Aorta (tissue), 5 donors: ENCODE measurements around the gene RGS9BP. TPM values are rescaled to one million over a fixed set of nuclear protein-coding genes. Genes with fewer than 3 reads are reported as not detected.

Experiments
- ATAC-seq: fragments of 200-7000 bp; cut with Tn5 transposase; one replicate; pipeline ENCODE4 v1.9.1; 2022; ENCODE audit warnings: moderate library complexity; ENCODE audit not compliant: low FRiP score
- DNase-seq, 2 donors: peaks; one replicate each; pipeline ENCODE4 v3.0.0-alpha.2; 2020
- H3K27ac ChIP-seq, 2 donors: one replicate each; pipeline ENCODE4 v1.5.1; 2013; ENCODE audit warnings: low read length in 2 of 2, mild to moderate bottlenecking in 2 of 2, moderate library complexity in 2 of 2, control low read depth in 1 of 2, inconsistent platforms in 1 of 2, low read depth in 1 of 2
- H3K27me3 ChIP-seq, 2 donors: one replicate each; pipeline ENCODE4 v1.6.1; 2013; ENCODE audit warnings: control low read depth in 1 of 2, low read length in 1 of 2, mild to moderate bottlenecking in 1 of 2, moderate library complexity in 1 of 2; ENCODE audit not compliant: insufficient read depth in 2 of 2, control insufficient read depth in 1 of 2
- H3K36me3 ChIP-seq, 2 donors: one replicate each; pipeline ENCODE4 v1.6.1; 2013; ENCODE audit warnings: control low read depth in 1 of 2, low read length in 1 of 2, mild to moderate bottlenecking in 1 of 2; ENCODE audit not compliant: insufficient read depth in 2 of 2, control insufficient read depth in 1 of 2
- H3K4me1 ChIP-seq, 2 donors: one replicate each; pipeline ENCODE4 v1.6.1; 2013; ENCODE audit warnings: low read length in 2 of 2, control low read depth in 1 of 2, mild to moderate bottlenecking in 1 of 2, moderate library complexity in 1 of 2; ENCODE audit not compliant: insufficient read depth in 2 of 2, control insufficient read depth in 1 of 2
- H3K4me3 ChIP-seq, 2 donors: one replicate each; pipeline ENCODE4 v1.5.1; 2013; ENCODE audit warnings: low read length in 2 of 2, control low read depth in 1 of 2, mild to moderate bottlenecking in 1 of 2
- H3K9me3 ChIP-seq: one replicate; pipeline ENCODE4 v1.6.1; 2013; ENCODE audit warnings: mild to moderate bottlenecking, low read length; ENCODE audit not compliant: control insufficient read depth
- WGBS, 2 donors: extraction: QIAGEN DNeasy Blood & Tissue Kit; methylation state at CpG; one replicate each; pipeline ENCODE4 v1.1.7; 2013; 5-methylcytosine and 5-hydroxymethylcytosine counted together
- intact Hi-C, 2 donors: fragments of 100-400 bp; cut with DNase I; formaldehyde crosslinking; loops; one replicate each; pipeline versions ENCODE4 v1.14.2 to v1.15.0; 2022
- polyA plus RNA-seq, 2 donors: library from polyadenylated mRNA; stranded (reverse); fragments of 200-250 nt; gene quantifications; one replicate each; pipeline ENCODE4 v1.2.3, GENCODE V29; 2013
- total RNA-seq, 2 donors: library from RNA; stranded (reverse); fragmentation: NEBNext Ultra II Directional; extraction: Animal tissue kit (Norgen Biotek cat#: 25700); gene quantifications; one replicate each; pipeline ENCODE4 v1.2.1, GENCODE V29; 2021
- donor health status: healthy with polysubstance abuse.
- donor health status: Bipolar disorder and iron deficiency.
- donor health status: DM: no; HTN: no; CAD: no.
- donor health status: DM: no; HTN: no; CAD: no.
- donor health status: DM: yes; HTN: yes; CAD: no.

Gene RGS9BP
- total and polyA plus RNA-seq, 4 donors = 0.25 TPM; not detected in 3

DNA sequence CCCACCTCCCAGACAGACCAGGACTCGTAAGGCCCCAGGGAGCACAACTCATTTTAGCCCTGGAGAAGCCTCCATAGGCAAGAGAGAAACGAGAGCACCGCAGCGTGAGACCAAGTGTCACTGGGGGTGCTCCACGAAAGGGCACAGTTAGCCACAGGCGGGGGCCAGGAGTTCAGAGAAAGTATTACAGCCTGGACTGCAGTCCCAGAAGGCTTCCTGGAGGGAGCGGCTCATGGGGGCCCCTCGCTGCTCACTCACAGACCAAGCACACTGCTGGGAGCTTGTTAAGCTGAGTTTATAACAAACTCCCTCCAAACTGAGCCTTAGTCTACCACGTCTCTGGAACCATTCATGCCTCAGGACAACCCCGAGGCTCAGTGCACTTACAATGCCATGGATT lies 17.1 kb upstream of the RGS9BP start:
- 85% methylated on average over 10 of the region's 10 CpGs for WGBS, 2 donors
- intact Hi-C loops = no loop called here
- DNase-seq = no peak
- Histone ChIP-seq H3K27ac (no peak overlapping the region), H3K9me3 (no peaks in the 10 kb centered on the region), H3K36me3 (no peaks in the 10 kb centered on the region), H3K27me3 (no peaks in the 10 kb centered on the region), H3K4me3 (no peak overlapping the region), H3K4me1 (no peaks in the 10 kb centered on the region)
- ATAC-seq = no peak

DNA sequence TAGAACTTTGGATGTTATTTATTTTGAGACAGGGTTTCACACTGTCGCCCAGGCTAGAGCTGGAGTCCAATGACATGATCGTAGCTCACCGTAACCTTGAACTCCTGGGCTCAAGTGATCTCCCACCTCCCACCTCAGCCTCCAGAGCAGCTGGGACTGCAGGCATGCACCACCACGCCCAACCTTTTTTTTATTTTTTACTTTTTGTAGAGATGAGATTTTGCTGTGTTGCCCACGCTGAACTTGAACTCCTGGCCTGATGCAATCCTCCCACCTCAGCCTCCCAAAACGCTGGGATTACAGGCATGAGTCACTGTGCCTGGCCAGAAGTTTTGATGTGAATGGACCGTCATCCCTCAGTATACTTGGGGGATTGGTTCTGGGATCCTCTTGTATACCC lies 14.3 kb upstream of the RGS9BP start:
- no peak for ATAC-seq
- no peak for DNase-seq
- H3K4me1 ChIP-seq = no peaks in the 10 kb centered on the region
- H3K4me3 ChIP-seq = no peak overlapping the region
- WGBS, 2 donors = 90 to 91% methylated on average over 7 of the region's 7 CpGs
- H3K36me3 ChIP-seq = no peaks in the 10 kb centered on the region
- no peaks in the 10 kb centered on the region for H3K27me3 ChIP-seq
- H3K9me3 ChIP-seq = no peaks in the 10 kb centered on the region
- intact Hi-C loops = no loop called here
- H3K27ac ChIP-seq = no peak overlapping the region

DNA sequence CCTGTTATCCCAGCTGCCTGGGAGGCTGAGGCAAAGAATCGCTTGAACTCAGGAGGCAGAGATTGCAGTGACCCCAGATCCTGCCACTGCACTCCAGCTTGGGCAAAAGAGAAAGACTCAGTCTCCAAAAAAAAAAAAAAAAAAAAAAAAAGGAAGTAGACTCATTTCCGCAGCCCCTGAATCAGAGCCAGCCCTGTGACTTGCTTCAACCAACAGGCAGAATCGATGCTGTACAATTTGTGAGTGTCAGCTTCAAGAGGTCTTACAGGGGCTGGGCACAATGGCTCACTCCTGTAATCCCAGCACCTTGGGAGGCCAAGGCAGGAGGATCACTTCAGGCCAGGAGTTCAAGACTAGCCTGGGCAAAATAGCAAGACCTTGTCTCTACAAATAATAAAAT lies 13.5 kb upstream of the RGS9BP start:
- H3K4me1 ChIP-seq = no peaks in the 10 kb centered on the region
- WGBS, 2 donors = 48 to 51% methylated on average over 3 of the region's 3 CpGs
- no peaks in the 10 kb centered on the region for H3K9me3 ChIP-seq

DNA sequence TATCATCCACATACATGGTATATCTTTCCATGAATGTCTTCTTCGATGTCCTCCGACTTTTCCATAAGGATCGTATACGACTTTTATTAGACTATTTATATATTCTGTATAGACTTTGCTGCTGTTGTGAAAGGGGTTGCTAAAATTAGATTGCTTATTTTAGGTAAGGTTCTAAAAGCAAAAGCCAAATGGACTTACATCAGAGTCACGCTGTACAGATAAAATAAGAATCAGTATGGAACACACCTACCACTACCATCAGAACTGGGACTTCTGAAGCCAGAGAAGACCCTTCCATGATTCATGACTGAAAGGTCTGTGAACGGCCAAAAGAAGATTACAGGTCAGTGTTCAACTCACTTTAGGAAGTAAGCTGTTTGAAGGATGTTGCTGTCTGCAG lies 9.6 kb upstream of the RGS9BP start:
- no peak for DNase-seq
- Histone ChIP-seq H3K27ac (no peak overlapping the region), H3K9me3 (no peaks in the 10 kb centered on the region), H3K36me3 (no peaks in the 10 kb centered on the region), H3K27me3 (no peaks in the 10 kb centered on the region), H3K4me3 (no peak overlapping the region), H3K4me1 (no peaks in the 10 kb centered on the region)
- intact Hi-C loops = no loop called here
- WGBS, 2 donors = 77 to 83% methylated on average over 6 of the region's 6 CpGs
- ATAC-seq = no peak

More for the DNA sequence above, 13.5 kb upstream of the RGS9BP start:
- DNase-seq (peak in 1 of 2 donors; percentile 63), ATAC-seq (no peak)
- Histone ChIP-seq H3K36me3 (no peaks in the 10 kb centered on the region), H3K27me3 (no peaks in the 10 kb centered on the region), H3K27ac (no peak overlapping the region), H3K4me3 (no peak overlapping the region)
- intact Hi-C loops = no loop called here

DNA sequence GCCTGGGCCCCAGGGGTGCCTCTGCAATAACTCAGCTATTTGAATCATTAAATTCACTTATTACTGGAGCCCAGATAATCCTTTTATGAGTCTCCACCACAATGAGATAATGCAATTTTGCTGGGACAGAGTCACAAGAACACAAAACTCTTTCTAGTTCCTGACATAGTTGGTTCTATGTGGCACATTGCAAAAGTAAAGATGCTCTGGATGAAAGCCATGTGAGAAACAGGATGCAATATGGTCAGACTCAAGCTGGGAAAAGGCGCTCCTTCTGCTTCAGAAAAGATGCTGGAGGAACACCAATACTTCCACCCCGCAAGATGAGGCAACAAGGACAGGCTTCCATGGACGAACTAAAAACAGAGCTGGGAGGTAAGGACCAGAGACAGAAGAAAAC lies 6.3 kb upstream of the RGS9BP start:
- no peak for DNase-seq
- no peaks in the 10 kb centered on the region for H3K9me3 ChIP-seq
- no peaks in the 10 kb centered on the region for H3K4me1 ChIP-seq
- intact Hi-C loops = no loop called here
- H3K27ac ChIP-seq = no peak overlapping the region
- H3K27me3 ChIP-seq = no peaks in the 10 kb centered on the region
- no peak for ATAC-seq
- no peaks in the 10 kb centered on the region for H3K36me3 ChIP-seq
- 95% methylated on average over 3 of the region's 3 CpGs for WGBS, 2 donors
- no peak overlapping the region for H3K4me3 ChIP-seq

DNA sequence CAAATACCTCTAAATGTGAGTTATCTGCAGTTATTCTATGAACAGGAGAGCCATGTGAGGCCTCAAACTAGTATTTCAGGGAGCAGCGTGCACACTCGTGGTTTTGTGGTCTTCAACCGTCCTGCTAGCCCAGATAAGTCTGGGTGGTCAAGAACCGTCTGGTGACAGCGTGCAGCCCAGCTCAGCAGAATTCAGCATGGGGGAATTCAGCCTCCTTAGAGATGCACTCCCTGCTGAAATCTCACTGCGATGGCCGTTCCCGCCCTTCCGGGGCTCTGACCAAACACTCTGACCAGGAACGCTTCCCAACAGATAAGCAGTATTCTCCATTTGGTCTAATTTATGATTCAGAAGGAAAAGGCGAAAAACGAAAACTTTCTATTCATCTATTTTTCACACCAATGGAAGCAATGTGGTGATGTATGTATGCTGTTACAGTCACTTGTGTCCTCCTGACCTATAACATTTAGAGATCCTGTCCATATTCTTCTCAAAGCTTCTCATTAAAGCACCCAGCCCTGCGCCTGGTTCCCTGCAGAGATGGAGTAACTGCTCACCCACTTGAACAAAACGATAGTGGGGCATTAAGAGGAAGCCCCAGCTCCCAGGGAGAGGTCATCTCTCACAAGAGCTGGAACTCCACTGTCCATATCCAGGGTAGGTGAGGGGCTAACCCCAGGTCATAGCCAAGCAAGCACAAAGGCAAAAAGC lies 3.6 kb upstream of the RGS9BP start:
- 85 to 86% methylated on average over 14 of the region's 14 CpGs for WGBS, 2 donors
- ATAC-seq (no peak), DNase-seq (no peak)
- Histone ChIP-seq H3K36me3 (no peaks in the 10 kb centered on the region), H3K27me3 (no peaks in the 10 kb centered on the region), H3K27ac (no peak overlapping the region), H3K4me1 (no peaks in the 10 kb centered on the region), H3K9me3 (no peaks in the 10 kb centered on the region), H3K4me3 (no peak overlapping the region)
- intact Hi-C loops = loop anchor here in 1 of 2 donors (10.0 kb wide), 2 partner anchors 303 to 327 kb away; partner anchors contain the start of genes CEP89, FAAP24 and ZNF507

- 89 to 92% methylated on average over 3 of the region's 3 CpGs for WGBS, 2 donors
- Histone ChIP-seq H3K27me3 (no peaks in the 10 kb centered on the region), H3K36me3 (no peaks in the 10 kb centered on the region), H3K27ac (no peak overlapping the region), H3K9me3 (no peaks in the 10 kb centered on the region), H3K4me1 (no peaks in the 10 kb centered on the region), H3K4me3 (no peak overlapping the region)
- no peak for ATAC-seq
- no peak for DNase-seq
- intact Hi-C loops = loop anchor here in 1 of 2 donors (10.0 kb wide), 2 partner anchors 302 to 328 kb away; partner anchors contain the start of genes CEP89, FAAP24 and ZNF507
Observed at GRCh38 chr19:32672841-32673240, 2.8 kb upstream of the RGS9BP start.

GRCh38 chr19:32673573-32673972 lies 2.1 kb upstream of the RGS9BP start:
- no peaks in the 10 kb centered on the region for H3K4me1 ChIP-seq
- intact Hi-C loops = loop anchor here in 1 of 2 donors (10.0 kb wide), 2 partner anchors 301 to 329 kb away; partner anchors contain the start of genes CEP89, FAAP24 and ZNF507
- ATAC-seq (no peak), DNase-seq (no peak)
- H3K27me3 ChIP-seq = no peaks in the 10 kb centered on the region
- no peak overlapping the region for H3K4me3 ChIP-seq
- no peaks in the 10 kb centered on the region for H3K9me3 ChIP-seq
- no peak overlapping the region for H3K27ac ChIP-seq
- WGBS, 2 donors = 90% methylated on average over 10 of the region's 10 CpGs
- H3K36me3 ChIP-seq = no peaks in the 10 kb centered on the region
